Uterus (tissue), 4 donors: ENCODE results near the gene SCAMP4. TPM values are rescaled to one million over a fixed set of nuclear protein-coding genes. Genes with fewer than 3 reads are reported as not detected.
A peak's percentile ranks its signal among the peaks of the same experiment; 100 is the strongest.
"Not testable (repeated sequence)": the region's sequence is repeated elsewhere in the genome, so short reads cannot be mapped to it uniquely, and the experiment has no call there.

Experiments
- DNase-seq, 2 donors: peaks; one replicate each; pipeline ENCODE4 v3.0.0-alpha.2; 2019 to 2020
- H3K27ac ChIP-seq, 2 donors: fragments of 200-600 bp; sonication (generic); 1 replicate in 1 of 2; 2 replicates in 1 of 2; pipeline ENCODE4 v1.5.1; 2016 to 2018
- H3K27me3 ChIP-seq, 2 donors: fragments of 200-600 bp; sonication (generic); one replicate each; pipeline ENCODE4 v1.5.1; 2018 to 2019; ENCODE audit warnings: control low read depth in 1 of 2
- H3K36me3 ChIP-seq, 2 donors: fragments of 200-600 bp; sonication (generic); one replicate each; pipeline ENCODE4 v1.5.1; 2019; ENCODE audit warnings: control low read depth in 1 of 2
- H3K4me1 ChIP-seq, 2 donors: fragments of 200-600 bp; sonication (generic); one replicate each; pipeline ENCODE4 v1.5.1; 2018 to 2019; ENCODE audit warnings: control low read depth in 1 of 2
- H3K4me3 ChIP-seq, 2 donors: fragments of 200-600 bp; sonication (generic); 1 replicate in 1 of 2; 2 replicates in 1 of 2; pipeline ENCODE4 v1.5.1; 2018 to 2019; ENCODE audit warnings: mild to moderate bottlenecking in 1 of 2
- H3K9me3 ChIP-seq, 2 donors: fragments of 200-600 bp; sonication (generic); one replicate each; pipeline ENCODE4 v1.5.1; 2019; ENCODE audit warnings: control low read depth in 1 of 2
- CTCF ChIP-seq, 4 experiments: fragments of 200-600 bp in 2 of 4; fragments of 450-650 bp in 2 of 4; sonication (generic) in 2 of 4; IDR thresholded peaks; one replicate each; pipeline ENCODE4 v1.5.1; 2016 to 2019; ENCODE audit warnings: antibody characterized with exemption in 4 of 4, mild to moderate bottlenecking in 2 of 4, moderate library complexity in 1 of 4
- POLR2A ChIP-seq, 2 donors: fragments of 450-650 bp; IDR thresholded peaks; one replicate each; pipeline ENCODE4 v1.6.1; 2016; ENCODE audit warnings: antibody characterized with exemption in 2 of 2, mild to moderate bottlenecking in 1 of 2, moderate library complexity in 1 of 2
- intact Hi-C: fragments of 100-400 bp; cut with DNase I; formaldehyde crosslinking; loops from one replicate; pipeline ENCODE4 v1.15.1; 2023; ENCODE audit warnings: low total_unique reads
- total RNA-seq, 4 donors: library from RNA; depleted of rRNA in 3 of 4; stranded (reverse); fragments of >200 nt in 3 of 4; gene quantifications; one replicate each; pipeline versions ENCODE4 v1.1.0 to v1.2.4, GENCODE V29; 2014 to 2023
- donor health status: DM: yes; HTN: yes; CAD: no.

The SCAMP4 gene
- total RNA-seq, 4 donors from 2014 or later: 9.5 to 68.9 (median 28.0) TPM

- Histone ChIP-seq H3K27ac (peak overlapping the region; percentile 75 to 92), H3K4me3 (peak overlapping the region; percentile 10 to 96)
- peak in 1 of 2 donors; percentile 68 for DNase-seq
These were observed 31.4 kb upstream of the SCAMP4 start for GRCh38 chr19:1873524-1874473.

GRCh38 chr19:1874554-1875185 lies 30.5 kb upstream of the SCAMP4 start:
- DNase-seq: no peak
- Histone ChIP-seq H3K27ac (peak overlapping the region; percentile 89 to 92), H3K4me3 (peak overlapping the region; percentile 93 to 96), H3K27me3 (no peaks in the 10 kb centered on the region), H3K36me3 (no peaks in the 10 kb centered on the region), H3K9me3 (no peaks in the 10 kb centered on the region), H3K4me1 (peaks cover 10 to 30% of the 10 kb centered on the region in 2 donors)
- TF ChIP-seq CTCF (IDR thresholded peaks at IDR 0.05) (no peak), POLR2A (IDR thresholded peaks at IDR 0.05) (no peak)
- intact Hi-C loops: no loop called here

More at GRCh38 chr19:1873524-1874473, 31.4 kb upstream of the SCAMP4 start:
- TF ChIP-seq CTCF (IDR thresholded peaks at IDR 0.05): no peak
- no peak for TF ChIP-seq POLR2A (IDR thresholded peaks at IDR 0.05)
- Histone ChIP-seq H3K9me3 (no peaks in the 10 kb centered on the region), H3K36me3 (no peaks in the 10 kb centered on the region), H3K4me1 (peaks cover 10 to 30% of the 10 kb centered on the region in 2 donors), H3K27me3 (no peaks in the 10 kb centered on the region)
- intact Hi-C loops: no loop called here

- H3K9me3 ChIP-seq, H3K36me3 ChIP-seq, intact Hi-C loops, H3K27me3 ChIP-seq, DNase-seq: not testable (repeated sequence)
- peak overlapping the region; percentile 93 to 96 for H3K4me3 ChIP-seq
- H3K4me1 ChIP-seq: peaks cover 10 to 30% of the 10 kb centered on the region in 2 donors
- peak overlapping the region; percentile 89 to 92 for H3K27ac ChIP-seq
These were observed 29.9 kb upstream of the SCAMP4 start for GRCh38 chr19:1875265-1875645.

GRCh38 chr19:1875646-1876495 lies 29.3 kb upstream of the SCAMP4 start:
- TF ChIP-seq POLR2A (IDR thresholded peaks at IDR 0.05): peak; percentile 56 to 91
- TF ChIP-seq CTCF (IDR thresholded peaks at IDR 0.05): peak in 1 of 4 experiments; percentile 41
- Histone ChIP-seq H3K4me3 (peak overlapping the region; percentile 93 to 96), H3K27me3 (no peaks in the 10 kb centered on the region), H3K9me3 (no peaks in the 10 kb centered on the region), H3K27ac (peak overlapping the region; percentile 89 to 92), H3K4me1 (peaks cover 10 to 36% of the 10 kb centered on the region in 2 donors), H3K36me3 (no peaks in the 10 kb centered on the region)
- intact Hi-C loops: no loop called here
- DNase-seq: peak; percentile 86 to 88

GRCh38 chr19:1876496-1877279 lies 28.5 kb upstream of the SCAMP4 start:
- Histone ChIP-seq H3K4me3 (peak overlapping the region; percentile 93 to 96), H3K4me1 (peaks cover 10 to 38% of the 10 kb centered on the region in 2 donors), H3K27ac (peak overlapping the region; percentile 89 to 92)
- H3K36me3 ChIP-seq, H3K9me3 ChIP-seq, intact Hi-C loops, H3K27me3 ChIP-seq, DNase-seq: not testable (repeated sequence)

- peaks cover 10 to 38% of the 10 kb centered on the region in 2 donors for H3K4me1 ChIP-seq
- H3K4me3 ChIP-seq, H3K9me3 ChIP-seq, DNase-seq, H3K27ac ChIP-seq, H3K36me3 ChIP-seq, intact Hi-C loops, H3K27me3 ChIP-seq: not testable (repeated sequence)
These were observed 27.9 kb upstream of the SCAMP4 start for GRCh38 chr19:1877280-1877660.

GRCh38 chr19:1878583-1878982 lies 26.6 kb upstream of the SCAMP4 start:
- H3K4me1 ChIP-seq: peaks cover 2 to 34% of the 10 kb centered on the region in 2 donors
- intact Hi-C loops: not testable (repeated sequence)

GRCh38 chr19:1879982-1880381 lies 25.2 kb upstream of the SCAMP4 start:
- H3K27me3 ChIP-seq, H3K36me3 ChIP-seq, DNase-seq, H3K9me3 ChIP-seq, intact Hi-C loops, H3K4me3 ChIP-seq, H3K27ac ChIP-seq: not testable (repeated sequence)
- peaks cover 0 to 35% of the 10 kb centered on the region in 2 donors for H3K4me1 ChIP-seq

More at GRCh38 chr19:1878583-1878982, 26.6 kb upstream of the SCAMP4 start:
- not testable (repeated sequence) for H3K4me3 ChIP-seq, H3K9me3 ChIP-seq, H3K27ac ChIP-seq, H3K36me3 ChIP-seq, H3K27me3 ChIP-seq, DNase-seq
